Thyroid gland (tissue), 4 donors: ENCODE measurements around the gene CNTN5. TPM values are rescaled to one million over a fixed set of nuclear protein-coding genes. Genes with fewer than 3 reads are reported as not detected.

ENCODE experiments used
- DNase-seq, 2 donors: peaks; one replicate each; pipeline ENCODE4 v3.0.0-alpha.2; 2019
- H3K27ac ChIP-seq, 3 donors: fragments of 200-600 bp; sonication (generic); 1 replicate in 2 of 3; 2 replicates in 1 of 3; pipeline ENCODE4 v1.5.1; 2016 to 2019; ENCODE audit warnings: mild to moderate bottlenecking in 1 of 3, moderate library complexity in 1 of 3
- H3K27me3 ChIP-seq: fragments of 200-600 bp; sonication (generic); one replicate; pipeline ENCODE4 v1.5.1; 2019
- H3K36me3 ChIP-seq, 2 donors: fragments of 200-600 bp; sonication (generic); one replicate each; pipeline ENCODE4 v1.5.1; 2016 to 2019
- H3K4me1 ChIP-seq, 2 donors: fragments of 200-600 bp; sonication (generic); one replicate each; pipeline ENCODE4 v1.5.1; 2017 to 2019
- H3K4me3 ChIP-seq, 3 donors: fragments of 200-600 bp; sonication (generic); replicated peaks in 1 of 3; 1 replicate in 2 of 3; 2 replicates in 1 of 3; pipeline ENCODE4 v1.5.1; 2016; ENCODE audit warnings: mild to moderate bottlenecking in 1 of 3
- H3K9me3 ChIP-seq: fragments of 200-600 bp; sonication (generic); one replicate; pipeline ENCODE4 v1.5.1; 2017
- CTCF ChIP-seq, 6 experiments: fragments of 200-600 bp in 3 of 6; fragments of 450-650 bp in 3 of 6; sonication (generic) in 3 of 6; IDR thresholded peaks; one replicate each; pipeline ENCODE4 v1.5.1; 2016 to 2019; ENCODE audit warnings: antibody characterized with exemption in 6 of 6, mild to moderate bottlenecking in 2 of 6, inconsistent platforms in 1 of 6, moderate library complexity in 1 of 6
- POLR2A ChIP-seq, 2 donors: fragments of 450-650 bp; IDR thresholded peaks; one replicate each; pipeline ENCODE4 v1.6.1; 2017; ENCODE audit warnings: antibody characterized with exemption in 2 of 2, mild to moderate bottlenecking in 2 of 2, moderate library complexity in 1 of 2
- WGBS, 2 donors: methylation state at CpG; one replicate each; pipeline ENCODE4 v1.1.5; 2017; 5-methylcytosine and 5-hydroxymethylcytosine counted together
- intact Hi-C: fragments of 100-400 bp; cut with DNase I; formaldehyde crosslinking; loops from one replicate; pipeline ENCODE4 v1.15.1; 2023
- total RNA-seq, 4 donors: library from RNA; depleted of rRNA; stranded (reverse); fragments of >200 nt; gene quantifications; one replicate each; pipeline ENCODE4 v1.2.3, GENCODE V29; 2016

Gene CNTN5
- total RNA-seq, 4 donors from 2014 or later = 1.9 to 14.3 (median 12.0) TPM

GRCh38 chr11:99893811-99894210, 873.1 kb downstream of the CNTN5 start:
- H3K27ac ChIP-seq = no peak overlapping the region
- WGBS, 2 donors = 89 to 91% methylated on average over 1 of the region's 1 CpG
- no peak for DNase-seq
- H3K9me3 ChIP-seq = no peaks in the 10 kb centered on the region
- intact Hi-C loops = no loop called here
- H3K4me1 ChIP-seq = no peaks in the 10 kb centered on the region
- H3K27me3 ChIP-seq = no peaks in the 10 kb centered on the region
- TF ChIP-seq POLR2A (IDR thresholded peaks at IDR 0.05) (no peak), CTCF (IDR thresholded peaks at IDR 0.05) (no peak)
- H3K4me3 ChIP-seq = no peak overlapping the region
- no peaks in the 10 kb centered on the region for H3K36me3 ChIP-seq

GRCh38 chr11:99901175-99901574, 880.4 kb downstream of the CNTN5 start:
- Histone ChIP-seq H3K9me3 (no peaks in the 10 kb centered on the region), H3K27ac (no peak overlapping the region), H3K4me1 (no peaks in the 10 kb centered on the region), H3K4me3 (no peak overlapping the region), H3K36me3 (no peaks in the 10 kb centered on the region), H3K27me3 (no peaks in the 10 kb centered on the region)
- intact Hi-C loops = no loop called here
- no peak for DNase-seq
- TF ChIP-seq CTCF (IDR thresholded peaks at IDR 0.05) = no peak
- TF ChIP-seq POLR2A (IDR thresholded peaks at IDR 0.05) = no peak
- 71 to 92% methylated on average over 3 of the region's 3 CpGs for WGBS, 2 donors

DNA sequence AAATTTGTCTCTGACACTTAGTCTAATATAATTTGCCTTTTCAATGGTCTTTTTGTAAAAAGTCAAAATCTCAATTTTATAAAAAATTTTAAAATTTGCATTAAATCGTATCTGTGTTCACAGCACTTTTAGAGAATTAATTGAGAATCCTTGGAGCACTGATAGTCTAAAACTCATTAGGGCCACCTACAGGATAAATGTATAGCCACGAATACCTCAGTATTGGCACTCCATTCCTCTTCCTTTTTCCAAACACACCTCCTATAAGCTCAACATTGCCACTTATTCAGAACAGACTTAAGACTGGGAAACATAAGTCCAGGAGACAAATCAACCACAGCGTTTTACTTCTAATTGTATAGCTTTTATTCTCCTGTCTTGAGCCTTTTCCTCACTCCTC, 890.4 kb downstream of the CNTN5 start:
- Histone ChIP-seq H3K9me3 (no peaks in the 10 kb centered on the region), H3K27ac (no peak overlapping the region), H3K4me1 (no peaks in the 10 kb centered on the region), H3K4me3 (no peak overlapping the region), H3K36me3 (no peaks in the 10 kb centered on the region), H3K27me3 (no peaks in the 10 kb centered on the region)
- TF ChIP-seq CTCF (IDR thresholded peaks at IDR 0.05) (no peak), POLR2A (IDR thresholded peaks at IDR 0.05) (no peak)
- intact Hi-C loops = no loop called here
- DNase-seq = no peak
- 44 to 55% methylated on average over 3 of the region's 3 CpGs for WGBS, 2 donors

DNA sequence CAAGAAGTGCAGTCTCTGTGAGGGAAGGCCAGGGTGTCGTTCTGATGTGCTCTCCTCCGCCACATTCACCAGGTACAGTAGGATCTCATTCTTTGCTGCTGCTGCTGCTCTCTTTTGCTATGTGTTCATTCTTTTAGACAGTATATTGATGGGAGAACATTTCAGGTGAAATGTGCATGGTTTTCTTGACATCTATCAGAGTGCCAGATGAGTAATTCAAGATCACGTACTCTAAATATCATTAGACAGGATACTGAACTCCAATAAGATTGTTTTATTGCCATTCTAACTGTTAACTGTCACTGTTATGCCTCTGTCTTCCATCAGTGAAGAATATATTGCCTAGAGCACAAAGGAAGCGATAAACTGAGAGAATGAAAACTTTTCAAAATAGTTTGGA, 895.3 kb downstream of the CNTN5 start:
- DNase-seq = no peak
- TF ChIP-seq CTCF (IDR thresholded peaks at IDR 0.05) (no peak), POLR2A (IDR thresholded peaks at IDR 0.05) (no peak)
- no peak overlapping the region for H3K4me3 ChIP-seq
- no peaks in the 10 kb centered on the region for H3K27me3 ChIP-seq
- no peaks in the 10 kb centered on the region for H3K4me1 ChIP-seq
- H3K27ac ChIP-seq = no peak overlapping the region
- WGBS, 2 donors = 89 to 91% methylated on average over 4 of the region's 4 CpGs
- H3K9me3 ChIP-seq = no peaks in the 10 kb centered on the region
- no peaks in the 10 kb centered on the region for H3K36me3 ChIP-seq
- intact Hi-C loops = no loop called here

DNA sequence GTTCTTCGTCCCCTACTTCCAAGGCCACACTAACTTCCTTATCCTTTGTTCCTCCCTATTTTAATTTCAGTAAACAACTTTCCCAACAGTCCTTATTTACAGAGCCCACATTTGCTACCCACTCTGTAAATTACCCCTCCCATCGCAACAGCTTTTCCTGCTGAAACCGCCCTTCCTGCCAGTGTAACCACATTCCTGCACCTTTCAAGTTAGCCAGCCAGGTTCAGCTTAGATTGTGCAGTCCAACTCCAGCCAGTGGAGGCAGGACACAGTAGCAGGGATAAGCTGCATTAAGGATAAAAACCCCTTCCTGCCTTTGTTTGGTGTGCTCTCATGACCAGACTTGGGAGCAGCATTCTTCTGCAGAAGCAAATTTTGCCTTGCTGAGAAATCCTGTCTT, 898.0 kb downstream of the CNTN5 start:
- H3K36me3 ChIP-seq = no peaks in the 10 kb centered on the region
- no peak for DNase-seq
- H3K27ac ChIP-seq = no peak overlapping the region
- 75 to 91% methylated on average over 3 of the region's 3 CpGs for WGBS, 2 donors
- no peaks in the 10 kb centered on the region for H3K27me3 ChIP-seq
- H3K9me3 ChIP-seq = no peaks in the 10 kb centered on the region
- intact Hi-C loops = no loop called here
- TF ChIP-seq CTCF (IDR thresholded peaks at IDR 0.05) (no peak), POLR2A (IDR thresholded peaks at IDR 0.05) (no peak)
- no peak overlapping the region for H3K4me3 ChIP-seq
- no peaks in the 10 kb centered on the region for H3K4me1 ChIP-seq
